ENCODE results near the gene JAG1. TPM values are rescaled to one million over a fixed set of nuclear protein-coding genes. Genes with fewer than 3 reads are reported as not detected.

JAG1 gene
- total and polyA plus RNA-seq, 9 of the 15 experiments (the other 6 are each of a cell fraction or from before 2014, with no cell fraction given), result 0.04 to 0.40 (median 0.07) TPM

DNA sequence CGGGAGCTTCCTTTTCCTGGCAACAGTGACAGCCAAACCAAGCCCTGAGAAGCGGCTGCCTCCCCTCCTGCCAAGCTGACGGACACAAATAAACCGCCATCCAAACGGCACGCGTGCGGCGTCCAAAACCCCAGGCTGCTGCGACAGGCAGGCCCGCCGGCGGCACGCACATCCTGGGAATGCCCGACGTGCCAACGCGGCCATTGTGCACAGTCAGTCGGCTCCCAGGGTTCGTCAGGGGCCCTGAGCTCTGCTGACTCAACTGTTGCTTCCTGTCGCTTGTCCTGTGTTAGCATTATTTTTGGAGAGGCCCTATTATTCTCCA is 6.8 kb downstream of the JAG1 start (continued):
- TF ChIP-seq KLF6 (CRISPR knock-in tag; IDR thresholded peaks at IDR 0.05; ENCODE audit: borderline replicate concordance) (no peak), ZNF224 (CRISPR knock-in tag; IDR thresholded peaks at IDR 0.05) (no peak), SUPT5H (IDR thresholded peaks at IDR 0.05) (no peak), FIP1L1 (IDR thresholded peaks at IDR 0.05; ENCODE audit: low read depth, low read length, poor library complexity, severe bottlenecking) (no peak), TAL1 (IDR thresholded peaks at IDR 0.05) (no peak), ZNF778 (CRISPR knock-in tag; IDR thresholded peaks at IDR 0.05) (no peak)
- TF ChIP-seq, protein P1, sequence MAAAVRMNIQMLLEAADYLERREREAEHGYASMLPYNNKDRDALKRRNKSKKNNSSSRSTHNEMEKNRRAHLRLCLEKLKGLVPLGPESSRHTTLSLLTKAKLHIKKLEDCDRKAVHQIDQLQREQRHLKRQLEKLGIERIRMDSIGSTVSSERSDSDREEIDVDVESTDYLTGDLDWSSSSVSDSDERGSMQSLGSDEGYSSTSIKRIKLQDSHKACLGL (CRISPR knock-in tag; IDR thresholded peaks at IDR 0.05; ENCODE audit: borderline replicate concordance, poor library complexity, severe bottlenecking), result no peak
- TF ChIP-seq, protein P2, sequence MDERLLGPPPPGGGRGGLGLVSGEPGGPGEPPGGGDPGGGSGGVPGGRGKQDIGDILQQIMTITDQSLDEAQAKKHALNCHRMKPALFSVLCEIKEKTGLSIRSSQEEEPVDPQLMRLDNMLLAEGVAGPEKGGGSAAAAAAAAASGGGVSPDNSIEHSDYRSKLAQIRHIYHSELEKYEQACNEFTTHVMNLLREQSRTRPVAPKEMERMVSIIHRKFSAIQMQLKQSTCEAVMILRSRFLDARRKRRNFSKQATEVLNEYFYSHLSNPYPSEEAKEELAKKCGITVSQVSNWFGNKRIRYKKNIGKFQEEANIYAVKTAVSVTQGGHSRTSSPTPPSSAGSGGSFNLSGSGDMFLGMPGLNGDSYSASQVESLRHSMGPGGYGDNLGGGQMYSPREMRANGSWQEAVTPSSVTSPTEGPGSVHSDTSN (CRISPR knock-in tag; IDR thresholded peaks at IDR 0.05; ENCODE audit: low read depth), result no peak
- TF ChIP-seq, protein P2 (tag; conservative IDR thresholded peaks at IDR 0.05; ENCODE audit: low read depth), result no peak

All from K562 (cell line).